Measurements from ENCODE around the gene C6. TPM values are rescaled to one million over a fixed set of nuclear protein-coding genes. Genes with fewer than 3 reads are reported as not detected.

C6 gene
- total RNA-seq, 2 donors from 2014 or later: 3.5 to 4.6 TPM

DNA sequence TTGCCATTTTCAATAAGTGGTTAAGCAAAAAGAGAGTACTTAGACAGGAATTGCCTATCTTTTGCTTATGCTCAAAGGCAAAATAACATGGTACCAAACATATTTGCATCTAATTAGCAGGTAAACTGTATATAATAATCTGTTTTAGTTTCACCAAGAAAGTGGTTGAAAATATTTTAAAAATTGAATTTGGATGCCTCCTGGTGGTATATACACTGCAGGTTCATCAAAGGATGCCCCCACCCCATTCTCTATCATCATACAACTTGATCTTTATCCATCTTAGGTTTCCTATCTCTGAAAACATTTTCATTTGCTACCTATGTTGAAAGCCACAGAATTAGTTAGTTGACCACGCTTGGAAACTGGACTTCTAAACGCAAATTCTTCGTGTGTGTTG lies 95.2 kb downstream of the C6 start:
- Histone ChIP-seq H3K27me3 (replicated peaks; ENCODE audit: insufficient read depth) (no peaks in the 10 kb centered on the region), H3K9me3 (no peaks in the 10 kb centered on the region), H3K4me3 (no peak overlapping the region), H3K27ac (no peak overlapping the region), H3K4me1 (replicated peaks) (no peaks in the 10 kb centered on the region), H3K36me3 (no peaks in the 10 kb centered on the region)
- 93% methylated on average over 3 of the region's 3 CpGs for WGBS
- DNase-seq (ENCODE audit: low spot score): no peak
- intact Hi-C loops (cut with DNase I): no loop called here
- TF ChIP-seq POLR2A (IDR thresholded peaks at IDR 0.05) (no peak), POLR2AphosphoS5 (IDR thresholded peaks at IDR 0.05) (no peak), CTCF (IDR thresholded peaks at IDR 0.05) (no peak)

GRCh38 chr5:41115281-41115680 lies 98.1 kb downstream of the C6 start:
- H3K27me3 ChIP-seq (replicated peaks; ENCODE audit: insufficient read depth): no peaks in the 10 kb centered on the region
- DNase-seq (ENCODE audit: low spot score): no peak
- intact Hi-C loops (cut with DNase I): no loop called here
- H3K9me3 ChIP-seq: no peaks in the 10 kb centered on the region
- no peaks in the 10 kb centered on the region for H3K4me1 ChIP-seq (replicated peaks)
- no peak overlapping the region for H3K27ac ChIP-seq
- H3K4me3 ChIP-seq: no peak overlapping the region
- 81% methylated on average over 2 of the region's 2 CpGs for WGBS
- no peaks in the 10 kb centered on the region for H3K36me3 ChIP-seq
- TF ChIP-seq POLR2A (IDR thresholded peaks at IDR 0.05) (no peak), CTCF (IDR thresholded peaks at IDR 0.05) (no peak), POLR2AphosphoS5 (IDR thresholded peaks at IDR 0.05) (no peak)

GRCh38 chr5:41112486-41113455 lies 100.6 kb downstream of the C6 start:
- Histone ChIP-seq H3K4me3 (no peak overlapping the region), H3K27ac (no peak overlapping the region), H3K4me1 (replicated peaks) (no peaks in the 10 kb centered on the region), H3K36me3 (no peaks in the 10 kb centered on the region), H3K9me3 (no peaks in the 10 kb centered on the region), H3K27me3 (replicated peaks; ENCODE audit: insufficient read depth) (no peaks in the 10 kb centered on the region)
- intact Hi-C loops (cut with DNase I): no loop called here
- no peak for DNase-seq (ENCODE audit: low spot score)
- TF ChIP-seq POLR2AphosphoS5 (IDR thresholded peaks at IDR 0.05) (no peak), POLR2A (IDR thresholded peaks at IDR 0.05) (no peak), CTCF (IDR thresholded peaks at IDR 0.05) (no peak)
- WGBS: 77% methylated on average over 2 of the region's 2 CpGs

DNA sequence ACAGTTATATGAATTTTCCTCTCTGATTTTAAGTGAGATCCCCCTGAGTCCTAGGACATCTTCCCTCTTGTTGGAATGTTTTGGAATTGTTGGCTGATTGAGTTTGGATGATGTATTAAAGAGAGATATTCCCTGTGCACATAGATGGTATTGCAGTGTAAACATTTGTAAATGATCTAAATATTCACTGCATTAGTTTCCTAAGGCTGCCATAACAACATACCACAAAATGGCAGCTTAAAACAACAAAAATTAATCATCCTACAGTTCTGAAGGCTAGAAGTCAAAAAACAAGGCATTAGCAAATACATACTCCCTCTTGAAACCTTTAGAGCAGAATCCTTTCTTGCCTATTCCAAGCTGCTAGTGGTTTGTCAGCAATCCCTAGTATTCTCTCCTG lies 104.1 kb downstream of the C6 start:
- intact Hi-C loops (cut with DNase I): no loop called here
- no peak overlapping the region for H3K4me3 ChIP-seq
- no peaks in the 10 kb centered on the region for H3K4me1 ChIP-seq (replicated peaks)
- no peaks in the 10 kb centered on the region for H3K9me3 ChIP-seq
- DNase-seq (ENCODE audit: low spot score): no peak
- TF ChIP-seq CTCF (IDR thresholded peaks at IDR 0.05) (no peak), POLR2A (IDR thresholded peaks at IDR 0.05) (no peak), POLR2AphosphoS5 (IDR thresholded peaks at IDR 0.05) (no peak)
- no peaks in the 10 kb centered on the region for H3K36me3 ChIP-seq
- H3K27ac ChIP-seq: no peak overlapping the region
- H3K27me3 ChIP-seq (replicated peaks; ENCODE audit: insufficient read depth): no peaks in the 10 kb centered on the region

DNA sequence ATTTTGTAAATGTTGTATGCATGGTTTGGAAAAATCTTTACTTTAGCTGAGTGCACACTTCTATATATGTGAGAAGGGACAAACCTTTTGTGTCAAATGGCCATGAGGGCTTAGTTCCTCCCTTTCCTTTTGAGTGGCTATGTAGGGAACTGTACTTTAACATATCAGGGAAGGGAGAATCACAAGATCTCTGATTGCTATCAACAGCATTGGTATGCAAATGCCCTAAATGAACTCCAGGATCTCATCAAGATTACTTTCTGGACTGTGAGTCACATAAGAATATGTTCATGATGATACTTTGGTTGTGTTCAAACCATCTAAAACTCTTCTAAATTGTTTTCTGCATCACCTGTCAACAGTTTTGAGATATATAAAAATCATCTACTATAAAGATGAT lies 111.0 kb downstream of the C6 start:
- Histone ChIP-seq H3K4me3 (no peak overlapping the region), H3K36me3 (no peaks in the 10 kb centered on the region), H3K27me3 (replicated peaks; ENCODE audit: insufficient read depth) (no peaks in the 10 kb centered on the region), H3K27ac (no peak overlapping the region), H3K9me3 (no peaks in the 10 kb centered on the region), H3K4me1 (replicated peaks) (no peaks in the 10 kb centered on the region)
- TF ChIP-seq POLR2A (IDR thresholded peaks at IDR 0.05): no peak
- no peak for TF ChIP-seq CTCF (IDR thresholded peaks at IDR 0.05)
- intact Hi-C loops (cut with DNase I): no loop called here
- no peak for DNase-seq (ENCODE audit: low spot score)
